ENCODE results near the gene SPSB3.

The SPSB3 gene

GRCh38 chr16:1787056-1787321, 4.6 kb upstream of the SPSB3 start:
- no peak for ATAC-seq
- TF ChIP-seq ZNF70 (CRISPR knock-in tag; IDR thresholded peaks at IDR 0.05) (no peak), ZNF8 (CRISPR knock-in tag; IDR thresholded peaks at IDR 0.05) (no peak), SNAI2 (CRISPR knock-in tag; IDR thresholded peaks at IDR 0.05) (no peak), ZNF565 (CRISPR knock-in tag; conservative IDR thresholded peaks at IDR 0.05; ENCODE audit: low read depth) (no peak), OSR1 (CRISPR knock-in tag; IDR thresholded peaks at IDR 0.05) (no peak), CSDC2 (CRISPR knock-in tag; IDR thresholded peaks at IDR 0.05) (no peak), TOX (CRISPR knock-in tag; IDR thresholded peaks at IDR 0.05; ENCODE audit: borderline replicate concordance) (no peak), PPARA (CRISPR knock-in tag; IDR thresholded peaks at IDR 0.05; ENCODE audit: borderline replicate concordance) (no peak), ZFP30 (CRISPR knock-in tag; IDR thresholded peaks at IDR 0.05) (no peak), ISL1 (CRISPR knock-in tag; IDR thresholded peaks at IDR 0.05) (no peak), CREB5 (CRISPR knock-in tag; IDR thresholded peaks at IDR 0.05; ENCODE audit: low read depth) (no peak), RARB (CRISPR knock-in tag; IDR thresholded peaks at IDR 0.05) (no peak), PATZ1 (CRISPR knock-in tag; IDR thresholded peaks at IDR 0.05; ENCODE audit: borderline replicate concordance) (no peak), BACH2 (CRISPR knock-in tag; IDR thresholded peaks at IDR 0.05; ENCODE audit: borderline replicate concordance) (no peak), ZC3H10 (CRISPR knock-in tag; IDR thresholded peaks at IDR 0.05) (no peak), GLIS3 (CRISPR knock-in tag; IDR thresholded peaks at IDR 0.05) (no peak), ARNTL (CRISPR knock-in tag; IDR thresholded peaks at IDR 0.05; ENCODE audit: borderline replicate concordance, low read depth) (no peak)
- TF ChIP-seq, protein P1, sequence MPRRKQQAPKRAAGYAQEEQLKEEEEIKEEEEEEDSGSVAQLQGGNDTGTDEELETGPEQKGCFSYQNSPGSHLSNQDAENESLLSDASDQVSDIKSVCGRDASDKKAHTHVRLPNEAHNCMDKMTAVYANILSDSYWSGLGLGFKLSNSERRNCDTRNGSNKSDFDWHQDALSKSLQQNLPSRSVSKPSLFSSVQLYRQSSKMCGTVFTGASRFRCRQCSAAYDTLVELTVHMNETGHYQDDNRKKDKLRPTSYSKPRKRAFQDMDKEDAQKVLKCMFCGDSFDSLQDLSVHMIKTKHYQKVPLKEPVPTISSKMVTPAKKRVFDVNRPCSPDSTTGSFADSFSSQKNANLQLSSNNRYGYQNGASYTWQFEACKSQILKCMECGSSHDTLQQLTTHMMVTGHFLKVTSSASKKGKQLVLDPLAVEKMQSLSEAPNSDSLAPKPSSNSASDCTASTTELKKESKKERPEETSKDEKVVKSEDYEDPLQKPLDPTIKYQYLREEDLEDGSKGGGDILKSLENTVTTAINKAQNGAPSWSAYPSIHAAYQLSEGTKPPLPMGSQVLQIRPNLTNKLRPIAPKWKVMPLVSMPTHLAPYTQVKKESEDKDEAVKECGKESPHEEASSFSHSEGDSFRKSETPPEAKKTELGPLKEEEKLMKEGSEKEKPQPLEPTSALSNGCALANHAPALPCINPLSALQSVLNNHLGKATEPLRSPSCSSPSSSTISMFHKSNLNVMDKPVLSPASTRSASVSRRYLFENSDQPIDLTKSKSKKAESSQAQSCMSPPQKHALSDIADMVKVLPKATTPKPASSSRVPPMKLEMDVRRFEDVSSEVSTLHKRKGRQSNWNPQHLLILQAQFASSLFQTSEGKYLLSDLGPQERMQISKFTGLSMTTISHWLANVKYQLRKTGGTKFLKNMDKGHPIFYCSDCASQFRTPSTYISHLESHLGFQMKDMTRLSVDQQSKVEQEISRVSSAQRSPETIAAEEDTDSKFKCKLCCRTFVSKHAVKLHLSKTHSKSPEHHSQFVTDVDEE (CRISPR knock-in tag; IDR thresholded peaks at IDR 0.05), result no peak
- TF ChIP-seq, protein P2, sequence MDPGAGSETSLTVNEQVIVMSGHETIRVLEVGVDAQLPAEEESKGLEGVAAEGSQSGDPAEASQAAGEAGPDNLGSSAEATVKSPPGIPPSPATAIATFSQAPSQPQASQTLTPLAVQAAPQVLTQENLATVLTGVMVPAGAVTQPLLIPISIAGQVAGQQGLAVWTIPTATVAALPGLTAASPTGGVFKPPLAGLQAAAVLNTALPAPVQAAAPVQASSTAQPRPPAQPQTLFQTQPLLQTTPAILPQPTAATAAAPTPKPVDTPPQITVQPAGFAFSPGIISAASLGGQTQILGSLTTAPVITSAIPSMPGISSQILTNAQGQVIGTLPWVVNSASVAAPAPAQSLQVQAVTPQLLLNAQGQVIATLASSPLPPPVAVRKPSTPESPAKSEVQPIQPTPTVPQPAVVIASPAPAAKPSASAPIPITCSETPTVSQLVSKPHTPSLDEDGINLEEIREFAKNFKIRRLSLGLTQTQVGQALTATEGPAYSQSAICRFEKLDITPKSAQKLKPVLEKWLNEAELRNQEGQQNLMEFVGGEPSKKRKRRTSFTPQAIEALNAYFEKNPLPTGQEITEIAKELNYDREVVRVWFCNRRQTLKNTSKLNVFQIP (CRISPR knock-in tag; IDR thresholded peaks at IDR 0.05; ENCODE audit: borderline replicate concordance, low read depth), result no peak

- TF ChIP-seq PPARA (CRISPR knock-in tag; IDR thresholded peaks at IDR 0.05; ENCODE audit: borderline replicate concordance) (no peak), CREB5 (CRISPR knock-in tag; IDR thresholded peaks at IDR 0.05; ENCODE audit: low read depth) (no peak), TOX (CRISPR knock-in tag; IDR thresholded peaks at IDR 0.05; ENCODE audit: borderline replicate concordance) (no peak), ZNF8 (CRISPR knock-in tag; IDR thresholded peaks at IDR 0.05) (no peak), ESRRG (CRISPR knock-in tag; IDR thresholded peaks at IDR 0.05) (no peak), ZNF70 (CRISPR knock-in tag; IDR thresholded peaks at IDR 0.05) (no peak), ZC3H10 (CRISPR knock-in tag; IDR thresholded peaks at IDR 0.05) (no peak), BACH2 (CRISPR knock-in tag; IDR thresholded peaks at IDR 0.05; ENCODE audit: borderline replicate concordance) (no peak), RARB (CRISPR knock-in tag; IDR thresholded peaks at IDR 0.05) (no peak), ZFP3 (CRISPR knock-in tag; IDR thresholded peaks at IDR 0.05) (no peak), PATZ1 (CRISPR knock-in tag; IDR thresholded peaks at IDR 0.05; ENCODE audit: borderline replicate concordance) (no peak), SNAI2 (CRISPR knock-in tag; IDR thresholded peaks at IDR 0.05) (no peak), CSDC2 (CRISPR knock-in tag; IDR thresholded peaks at IDR 0.05) (no peak), ZNF565 (CRISPR knock-in tag; conservative IDR thresholded peaks at IDR 0.05; ENCODE audit: low read depth) (no peak), ZFP30 (CRISPR knock-in tag; IDR thresholded peaks at IDR 0.05) (no peak), ARNTL (CRISPR knock-in tag; IDR thresholded peaks at IDR 0.05; ENCODE audit: borderline replicate concordance, low read depth) (no peak), OSR1 (CRISPR knock-in tag; IDR thresholded peaks at IDR 0.05) (no peak)
- TF ChIP-seq, protein P2 (CRISPR knock-in tag; IDR thresholded peaks at IDR 0.05; ENCODE audit: borderline replicate concordance, low read depth), result no peak
- TF ChIP-seq, protein P1 (CRISPR knock-in tag; IDR thresholded peaks at IDR 0.05), result no peak
- no peak for ATAC-seq
These were observed 4.1 kb upstream of the SPSB3 start for GRCh38 chr16:1786242-1787055.

All from SK-N-SH treated with all-trans-retinoic acid at 6 μM for 48 hours (cell line).